GM19351 (cell line): ENCODE results near the gene SNX13.

Experiments
- ATAC-seq: cut with Tn5 transposase; IDR thresholded peaks from one replicate; pipeline ENCODE4 v1.9.1; 2021; ENCODE audit warnings: mild to moderate bottlenecking, moderate library complexity; ENCODE audit not compliant: unreplicated experiment

The SNX13 gene, protein sequence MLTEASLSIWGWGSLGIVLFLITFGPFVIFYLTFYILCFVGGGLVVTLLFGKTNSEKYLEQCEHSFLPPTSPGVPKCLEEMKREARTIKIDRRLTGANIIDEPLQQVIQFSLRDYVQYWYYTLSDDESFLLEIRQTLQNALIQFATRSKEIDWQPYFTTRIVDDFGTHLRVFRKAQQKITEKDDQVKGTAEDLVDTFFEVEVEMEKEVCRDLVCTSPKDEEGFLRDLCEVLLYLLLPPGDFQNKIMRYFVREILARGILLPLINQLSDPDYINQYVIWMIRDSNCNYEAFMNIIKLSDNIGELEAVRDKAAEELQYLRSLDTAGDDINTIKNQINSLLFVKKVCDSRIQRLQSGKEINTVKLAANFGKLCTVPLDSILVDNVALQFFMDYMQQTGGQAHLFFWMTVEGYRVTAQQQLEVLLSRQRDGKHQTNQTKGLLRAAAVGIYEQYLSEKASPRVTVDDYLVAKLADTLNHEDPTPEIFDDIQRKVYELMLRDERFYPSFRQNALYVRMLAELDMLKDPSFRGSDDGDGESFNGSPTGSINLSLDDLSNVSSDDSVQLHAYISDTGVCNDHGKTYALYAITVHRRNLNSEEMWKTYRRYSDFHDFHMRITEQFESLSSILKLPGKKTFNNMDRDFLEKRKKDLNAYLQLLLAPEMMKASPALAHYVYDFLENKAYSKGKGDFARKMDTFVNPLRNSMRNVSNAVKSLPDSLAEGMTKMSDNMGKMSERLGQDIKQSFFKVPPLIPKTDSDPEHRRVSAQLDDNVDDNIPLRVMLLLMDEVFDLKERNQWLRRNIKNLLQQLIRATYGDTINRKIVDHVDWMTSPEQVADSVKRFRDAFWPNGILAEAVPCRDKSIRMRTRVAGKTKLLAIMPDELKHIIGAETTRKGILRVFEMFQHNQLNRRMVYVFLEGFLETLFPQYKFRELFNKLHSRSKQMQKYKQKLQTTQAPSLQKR

GRCh38 chr7:17940302-17940883, at the start of gene SNX13:
SNX13 (minus strand) TSS chr7:17940494; CDS start chr7:17940295, 199 bp downstream.
- ATAC-seq = peak; percentile 88

DNA sequence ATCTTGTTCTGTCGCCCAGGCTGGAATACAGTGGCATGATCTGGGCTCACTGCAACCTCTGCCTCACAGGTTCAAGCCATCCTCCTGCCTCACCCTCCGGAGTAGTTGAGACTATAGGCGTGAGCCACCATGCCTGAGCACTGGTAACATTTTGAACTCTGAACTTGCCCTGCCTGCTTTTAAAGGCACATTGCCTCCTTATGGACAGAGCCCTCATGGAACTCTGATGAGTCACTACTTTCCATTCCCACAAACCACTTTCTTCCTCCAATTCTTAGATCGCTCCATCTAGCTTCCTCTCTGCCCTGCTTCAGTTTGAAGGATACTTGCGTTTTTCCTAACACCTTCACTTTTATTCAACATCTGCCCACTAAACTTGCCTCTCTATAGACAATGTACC, 49.3 kb upstream of the SNX13 start:
- ATAC-seq = no peak

DNA sequence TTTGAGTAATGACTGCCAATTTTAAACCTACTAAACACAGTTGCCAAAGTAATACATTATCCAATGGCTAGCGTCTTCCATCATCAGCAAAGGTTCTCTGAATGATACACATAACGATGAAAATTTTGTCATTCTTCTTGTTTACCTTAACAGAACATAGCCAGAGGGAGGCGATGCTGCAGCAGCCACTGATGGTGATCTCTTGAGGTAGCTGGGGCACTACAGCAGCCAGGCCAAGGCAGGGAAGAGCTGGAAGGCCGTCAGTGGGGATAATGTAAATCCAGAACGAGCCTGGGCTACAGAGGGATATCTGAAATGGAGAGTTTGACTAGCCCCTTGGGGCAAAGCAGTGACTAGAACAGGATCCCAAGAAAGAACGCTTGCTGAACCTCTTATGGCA, 48.6 kb upstream of the SNX13 start:
- ATAC-seq = no peak

- ATAC-seq = no peak
Measured at GRCh38 chr7:17988141-17988540, 47.8 kb upstream of the SNX13 start.

DNA sequence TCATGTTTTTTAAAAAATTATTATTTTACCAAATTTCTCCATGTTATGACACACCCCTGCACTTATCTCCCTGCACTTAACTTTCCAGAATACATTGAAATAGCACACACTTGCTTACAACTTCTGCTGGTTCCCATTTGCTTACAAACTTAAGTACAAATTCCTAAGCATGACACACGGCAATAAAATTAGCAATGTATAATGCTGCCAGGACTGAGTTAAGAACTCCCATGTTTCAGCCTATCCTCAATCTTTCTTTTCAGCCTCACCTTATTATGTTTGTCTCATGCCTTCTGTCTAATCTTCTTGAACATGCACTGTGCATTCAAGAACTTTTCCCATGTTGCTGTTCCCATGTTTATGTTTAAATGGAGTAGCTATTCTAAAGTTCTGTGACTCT, 46.6 kb upstream of the SNX13 start:
- ATAC-seq = no peak

- ATAC-seq = no peak
Measured at GRCh38 chr7:17985473-17986239, 45.4 kb upstream of the SNX13 start.

DNA sequence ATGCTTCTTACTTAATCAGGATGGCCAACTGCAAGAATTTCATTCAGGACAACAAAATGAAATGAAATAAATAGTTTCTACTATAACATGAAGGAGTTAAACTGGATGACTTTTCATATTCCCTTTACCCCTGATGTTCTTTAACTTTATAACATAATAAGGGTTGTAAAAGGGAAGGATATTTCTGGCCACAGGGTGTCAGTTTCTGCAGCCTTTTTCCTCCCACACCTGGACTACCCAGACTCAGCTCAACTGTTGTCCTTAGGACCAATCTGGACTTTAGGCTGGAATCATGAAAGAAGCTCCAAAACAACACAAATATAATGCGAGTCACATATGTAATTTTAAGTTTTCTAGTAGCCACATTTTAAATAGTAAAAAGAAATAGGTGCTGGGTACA, 44.0 kb upstream of the SNX13 start:
- ATAC-seq = no peak

GRCh38 chr7:17983221-17984062, 43.1 kb upstream of the SNX13 start:
- no peak for ATAC-seq

DNA sequence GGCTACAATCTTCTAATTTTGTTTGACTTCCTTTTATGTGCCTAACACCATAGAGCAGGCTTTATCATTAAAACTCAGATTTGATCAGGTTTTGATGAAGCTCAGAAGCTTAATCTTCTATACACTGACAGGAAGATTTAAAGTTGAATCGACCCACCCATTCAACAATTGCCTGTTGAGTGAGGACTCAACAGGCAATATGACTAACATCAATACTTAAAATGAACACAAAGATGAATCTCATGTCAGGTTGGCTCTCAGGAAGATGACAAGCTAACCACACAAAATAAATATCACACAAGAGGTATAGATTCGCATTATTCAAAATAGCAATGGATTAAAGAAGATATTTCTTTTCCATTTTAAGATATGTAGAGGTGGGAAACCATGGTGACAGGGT, 36.7 kb upstream of the SNX13 start:
- ATAC-seq = no peak

DNA sequence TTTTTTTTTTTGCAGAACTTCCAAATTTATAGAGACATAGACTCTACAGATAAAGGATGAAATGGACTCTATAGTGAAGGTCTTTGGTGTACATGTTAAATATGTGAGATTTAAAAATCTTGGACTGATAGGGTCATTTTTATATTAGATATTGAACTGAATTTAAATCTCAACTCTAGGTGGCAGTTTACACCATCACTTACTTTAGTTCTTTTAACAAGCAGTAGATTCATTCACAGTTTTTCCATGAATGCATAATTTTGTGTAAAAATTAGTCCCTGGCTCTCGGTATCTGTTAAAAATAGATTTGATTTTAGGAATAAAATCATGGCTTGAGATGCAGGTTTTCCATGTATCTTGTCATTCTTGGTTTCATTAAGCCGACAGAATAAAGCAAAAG, 31.1 kb upstream of the SNX13 start:
- ATAC-seq = no peak

DNA sequence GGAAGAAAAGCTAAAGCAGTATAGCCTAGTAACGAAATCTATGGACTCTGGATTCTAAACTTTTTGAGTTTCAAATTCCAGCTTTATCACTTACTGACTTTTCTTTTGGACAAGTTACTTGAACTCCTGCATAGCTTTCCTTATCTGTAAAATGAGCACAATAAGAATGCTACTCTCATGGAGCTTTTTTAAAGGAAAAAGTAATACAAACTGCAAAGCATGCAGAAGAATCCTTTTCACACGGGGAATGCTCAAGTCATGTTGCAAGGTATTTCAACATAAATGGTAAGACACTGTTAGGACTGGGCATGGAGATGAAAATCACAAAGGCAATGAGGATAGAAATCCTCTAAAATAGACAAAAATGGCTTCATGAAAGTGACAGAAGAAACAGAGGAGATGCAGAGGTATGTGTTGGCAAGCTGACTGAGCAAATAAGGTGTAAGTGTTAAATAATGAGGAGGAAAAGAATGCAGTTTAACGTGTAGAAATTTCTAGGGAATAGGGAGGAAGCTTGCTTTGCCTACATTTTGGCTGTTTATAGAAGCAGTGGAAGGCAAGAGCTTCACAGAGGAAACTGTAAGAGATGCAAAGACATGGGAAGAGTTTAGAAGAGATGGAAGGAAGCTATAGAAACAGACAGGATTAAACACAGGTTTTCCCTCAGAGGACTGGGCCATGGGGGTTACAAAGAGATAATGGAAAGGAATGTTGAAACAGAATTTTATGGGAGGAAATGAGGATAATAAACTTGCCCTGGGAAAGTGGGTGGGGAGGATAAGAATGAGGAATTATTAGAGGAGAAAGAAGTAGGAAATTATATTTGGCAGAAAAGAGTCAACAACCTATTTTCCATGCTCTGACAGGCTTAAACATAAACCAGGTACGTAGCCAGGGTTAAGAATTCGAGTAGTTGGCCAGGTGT, 28.8 kb upstream of the SNX13 start:
- ATAC-seq = no peak

- ATAC-seq = no peak
Measured at GRCh38 chr7:17966706-17967105, 26.4 kb upstream of the SNX13 start.

GRCh38 chr7:17965603-17966002, 25.3 kb upstream of the SNX13 start:
- ATAC-seq = no peak

DNA sequence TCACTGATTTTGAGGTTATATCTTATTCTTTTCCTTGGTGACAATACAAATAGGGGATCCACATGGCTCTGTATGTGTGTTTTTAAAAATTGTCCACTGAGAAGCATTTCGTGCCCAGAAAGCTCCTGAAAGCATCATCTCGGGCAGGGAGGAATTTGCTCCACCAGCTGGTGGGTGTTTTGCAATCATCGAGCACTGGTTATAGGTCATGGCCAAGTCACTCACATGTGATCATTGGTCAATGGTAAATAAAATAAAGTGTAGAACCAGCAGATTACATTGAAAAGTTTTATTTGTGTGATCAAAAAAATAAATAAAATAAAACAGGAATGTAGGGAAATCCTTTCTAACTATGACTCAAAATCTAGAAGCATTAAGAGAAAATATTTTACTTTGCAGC, 23.0 kb upstream of the SNX13 start:
- no peak for ATAC-seq

DNA sequence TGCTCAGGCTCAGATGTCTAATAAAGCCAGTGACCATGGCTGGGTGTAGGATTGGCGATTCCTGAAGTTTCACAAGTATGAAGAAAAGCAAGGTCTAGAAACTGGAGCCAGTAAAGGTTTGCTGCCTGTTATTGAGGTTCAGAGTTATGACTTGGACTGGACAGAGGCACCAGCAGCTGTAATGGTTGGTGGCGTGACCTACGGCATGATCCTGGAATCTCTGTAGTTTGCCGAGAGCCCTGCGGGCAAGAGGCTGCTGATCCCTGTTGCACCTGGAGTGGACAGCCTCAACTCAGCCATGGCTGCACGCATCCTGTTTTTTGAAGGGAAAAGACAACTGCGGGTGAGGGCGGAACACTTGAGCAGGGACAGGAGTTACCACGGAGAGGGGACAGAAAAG, 22.4 kb upstream of the SNX13 start:
- ATAC-seq = no peak

GRCh38 chr7:17957871-17958270, 17.6 kb upstream of the SNX13 start:
- ATAC-seq = no peak

DNA sequence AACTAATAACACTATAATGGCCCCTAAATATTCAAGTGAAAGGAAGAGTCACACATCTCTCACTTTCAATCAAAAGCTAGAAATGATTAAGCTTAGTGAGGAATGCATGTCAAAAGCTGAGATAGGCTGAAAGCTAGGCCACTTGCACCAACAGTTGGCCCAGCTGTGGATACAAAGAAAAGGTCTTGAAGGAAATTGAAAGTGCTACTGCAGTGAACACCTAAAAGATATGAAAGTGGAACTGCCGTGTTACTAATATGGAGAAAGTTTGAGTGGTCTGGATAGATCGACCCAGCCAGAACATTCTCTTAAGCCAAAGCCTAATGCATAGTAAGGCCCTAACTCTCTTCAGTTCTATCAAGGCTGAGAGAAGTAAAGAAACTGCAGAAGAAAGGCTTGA, 12.1 kb upstream of the SNX13 start:
- peak; percentile 99 for ATAC-seq

DNA sequence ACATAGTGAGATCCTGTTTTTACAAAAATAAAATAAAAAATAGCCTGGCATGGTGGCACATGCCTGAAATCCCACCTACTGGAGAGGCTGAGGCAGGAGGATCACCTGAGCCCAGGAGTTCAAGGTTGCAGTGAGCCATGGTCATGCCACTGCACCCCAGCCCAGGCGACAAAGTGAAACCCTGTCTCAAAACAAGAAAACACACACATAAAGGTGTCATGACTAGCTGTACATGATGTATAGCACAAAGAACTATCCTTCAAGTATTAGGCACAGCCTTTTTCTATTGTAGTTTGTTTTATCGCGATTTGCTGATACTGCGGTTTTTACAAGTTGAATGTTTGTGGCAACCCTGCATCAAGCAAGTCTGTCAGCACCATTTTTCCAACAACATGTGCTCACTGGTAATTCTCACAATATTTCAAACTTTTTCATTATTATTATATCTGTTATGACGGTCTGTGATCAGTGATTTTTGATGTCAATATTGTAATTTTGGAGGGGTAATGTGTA, 11.5 kb upstream of the SNX13 start:
- no peak for ATAC-seq
